Uterine smooth muscle cell (primary cell): Measurements from ENCODE around the gene ZNF77. TPM values are rescaled to one million over a fixed set of nuclear protein-coding genes. Genes with fewer than 3 reads are reported as not detected.

ENCODE experiments used
- total RNA-seq: library from RNA; depleted of rRNA; stranded (reverse); fragments of >200 nt; gene quantifications from 2 replicates; pipeline ENCODE4 v1.2.3, GENCODE V29; 2014

Gene ZNF77
- 4.7 and 5.4 TPM in 2 replicates for total RNA-seq

GRCh38 chr19:2944775-2945574, at the start of gene ZNF77:
TSS of gene ZNF77 (minus strand) at chr19:2944971. CDS start at chr19:2944840, 131 bp downstream.

DNA sequence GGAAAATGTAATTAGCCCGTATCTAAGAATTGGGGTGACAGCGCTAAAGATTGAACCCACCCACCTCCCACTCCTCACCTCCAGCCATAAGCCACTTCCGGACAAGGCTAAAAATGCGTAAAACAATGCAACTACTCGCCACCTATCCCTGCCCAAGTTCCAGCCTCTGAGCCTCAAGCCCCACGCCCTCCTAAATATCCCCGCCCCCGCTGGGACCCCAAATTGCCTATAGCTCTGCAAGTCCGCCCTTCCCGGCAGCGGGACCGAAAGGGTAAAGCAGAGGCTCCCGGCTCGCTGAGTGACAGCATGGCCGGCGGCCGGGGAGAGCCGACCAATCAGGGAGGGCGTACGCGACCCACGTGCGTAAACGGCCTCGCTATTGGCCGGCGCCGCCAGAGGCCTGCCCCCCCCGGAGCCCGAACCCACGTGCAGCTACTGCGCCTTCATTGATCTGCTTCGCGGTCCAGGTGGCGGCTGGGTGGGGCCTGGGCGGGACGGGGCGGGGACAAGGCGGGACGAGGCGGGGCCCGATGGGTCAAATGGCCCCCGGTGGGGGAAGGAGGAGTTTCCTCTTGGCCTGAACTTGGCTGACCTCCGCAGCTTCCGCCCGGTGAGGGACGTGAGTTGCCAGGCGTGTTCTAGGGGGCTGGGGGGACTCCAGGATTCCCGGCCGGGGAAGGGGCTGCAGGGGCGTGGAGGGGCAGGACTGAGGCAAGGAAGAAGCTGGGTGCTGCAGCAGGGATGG, 32.4 kb upstream of the ZNF77 start, which contains the start of gene TLE6:
Gene TLE6 (plus strand): TSS at position 564 of the 745 bp plus-strand sequence. CDS start 670 bp downstream, outside the sequence.

GRCh38 chr19:2900296-2901252, 44.2 kb downstream of the ZNF77 start, which contains the start of gene ZNF57:
TSS of gene ZNF57 (plus strand) at chr19:2900928. CDS start at chr19:2901046, 118 bp downstream.

Other genes with a start within 250 kb of the ZNF77 start
- under 0.01 and 0.37 TPM in 2 replicates for gene GNG7, start 242.3 kb downstream of the ZNF77 start, total RNA-seq
- gene DIRAS1, start 223.6 kb downstream of the ZNF77 start, total RNA-seq, result 1.9 and 4.2 TPM in 2 replicates
- gene SLC39A3, start 205.0 kb downstream of the ZNF77 start, total RNA-seq, result 28.1 and 30.7 TPM in 2 replicates
- 29.7 and 38.3 TPM in 2 replicates for gene SGTA, start 161.7 kb downstream of the ZNF77 start, total RNA-seq
- 101 and 173 TPM in 2 replicates for gene THOP1, start 159.5 kb downstream of the ZNF77 start, total RNA-seq
- 1.9 and 3.6 TPM in 2 replicates for gene ZNF554, start 125.1 kb downstream of the ZNF77 start, total RNA-seq
- gene ZNF555, start 103.5 kb downstream of the ZNF77 start, total RNA-seq, result 5.9 and 12.1 TPM in 2 replicates
- 0.12 and 0.22 TPM in 2 replicates for gene ZNF556, start 77.6 kb downstream of the ZNF77 start, total RNA-seq
- 4.0 and 4.6 TPM in 2 replicates for gene ZNF57, start 44.0 kb downstream of the ZNF77 start, total RNA-seq
- gene TLE6, start 32.6 kb upstream of the ZNF77 start, total RNA-seq, result 0.12 and 0.33 TPM in 2 replicates
- gene TLE2, start 84.3 kb upstream of the ZNF77 start, total RNA-seq, result 0.33 and 1.7 TPM in 2 replicates
- gene TLE5, start 117.5 kb upstream of the ZNF77 start, total RNA-seq, result 88.9 and 127 TPM in 2 replicates
- 66.1 and 71.6 TPM in 2 replicates for gene GNA11, start 149.4 kb upstream of the ZNF77 start, total RNA-seq
- gene GNA15, start 191.1 kb upstream of the ZNF77 start, total RNA-seq, result 0.11 and 0.50 TPM in 2 replicates
- gene S1PR4, start 233.8 kb upstream of the ZNF77 start, total RNA-seq, result under 0.01 TPM in 1 of 2 replicates, not detected in the other
- gene NCLN, start 241.0 kb upstream of the ZNF77 start, total RNA-seq, result 67.2 and 85.1 TPM in 2 replicates